ENCODE data around the gene PHC2. TPM values are rescaled to one million over a fixed set of nuclear protein-coding genes. Genes with fewer than 3 reads are reported as not detected.
A peak's percentile ranks its signal among the peaks of the same experiment; 100 is the strongest.
"Not testable (repeated sequence)": the region's sequence is repeated elsewhere in the genome, so short reads cannot be mapped to it uniquely, and the experiment has no call there.

Gene PHC2
- polyA plus RNA-seq, 1 donor: 58.2 TPM

GRCh38 chr1:33296824-33297223 is 134.1 kb downstream of the PHC2 start:
- Histone ChIP-seq H3K27ac (ENCODE audit: low read length) (no peak overlapping the region), H3K36me3 (ENCODE audit: control insufficient read depth, insufficient read depth, low read length) (peaks cover 61% of the 10 kb centered on the region), H3K4me3 (ENCODE audit: low read length) (no peak overlapping the region), H3K27me3 (ENCODE audit: control insufficient read depth, insufficient read depth, low read length) (no peaks in the 10 kb centered on the region), H3K4me1 (ENCODE audit: control insufficient read depth, insufficient read depth, low read length) (peaks cover 7% of the 10 kb centered on the region), H3K9me3 (ENCODE audit: control insufficient read depth, low read depth, low read length) (peaks cover 2% of the 10 kb centered on the region)
- peak in 1 of 2 donors; percentile 22 for DNase-seq
- WGBS (ENCODE audit: insufficient coverage, low lambda C conversion rate): no CpG with 5 or more reads among the region's 4 CpGs

GRCh38 chr1:33296082-33296458 is 134.8 kb downstream of the PHC2 start:
- Histone ChIP-seq H3K27me3 (ENCODE audit: control insufficient read depth, insufficient read depth, low read length) (no peaks in the 10 kb centered on the region), H3K27ac (ENCODE audit: low read length) (no peak overlapping the region), H3K4me1 (ENCODE audit: control insufficient read depth, insufficient read depth, low read length) (peaks cover 7% of the 10 kb centered on the region), H3K4me3 (ENCODE audit: low read length) (no peak overlapping the region), H3K9me3 (ENCODE audit: control insufficient read depth, low read depth, low read length) (peaks cover 2% of the 10 kb centered on the region), H3K36me3 (ENCODE audit: control insufficient read depth, insufficient read depth, low read length) (peaks cover 59% of the 10 kb centered on the region)
- no peak for DNase-seq
- no CpG with 5 or more reads among the region's 9 CpGs for WGBS (ENCODE audit: insufficient coverage, low lambda C conversion rate)

- Histone ChIP-seq H3K36me3 (ENCODE audit: control insufficient read depth, insufficient read depth, low read length) (peaks cover 55% of the 10 kb centered on the region), H3K4me1 (ENCODE audit: control insufficient read depth, insufficient read depth, low read length) (peaks cover 6% of the 10 kb centered on the region), H3K27ac (ENCODE audit: low read length) (no peak overlapping the region), H3K9me3 (ENCODE audit: control insufficient read depth, low read depth, low read length) (peaks cover 2% of the 10 kb centered on the region), H3K4me3 (ENCODE audit: low read length) (no peak overlapping the region), H3K27me3 (ENCODE audit: control insufficient read depth, insufficient read depth, low read length) (no peaks in the 10 kb centered on the region)
- WGBS (ENCODE audit: insufficient coverage, low lambda C conversion rate): no CpG with 5 or more reads among the region's 12 CpGs
- DNase-seq: peak; percentile 74 to 81
Measured at GRCh38 chr1:33295450-33296081, 135.3 kb downstream of the PHC2 start.

GRCh38 chr1:33295023-33295422 is 135.9 kb downstream of the PHC2 start:
- no CpG with 5 or more reads among the region's 15 CpGs for WGBS (ENCODE audit: insufficient coverage, low lambda C conversion rate)
- H3K36me3 ChIP-seq (ENCODE audit: control insufficient read depth, insufficient read depth, low read length): peaks cover 54% of the 10 kb centered on the region

GRCh38 chr1:33294071-33295010 is 136.6 kb downstream of the PHC2 start:
- WGBS (ENCODE audit: insufficient coverage, low lambda C conversion rate): no CpG with 5 or more reads among the region's 13 CpGs
- H3K4me1 ChIP-seq (ENCODE audit: control insufficient read depth, insufficient read depth, low read length): peaks cover 3% of the 10 kb centered on the region
- no peaks in the 10 kb centered on the region for H3K27me3 ChIP-seq (ENCODE audit: control insufficient read depth, insufficient read depth, low read length)
- DNase-seq: no peak
- H3K27ac ChIP-seq (ENCODE audit: low read length): no peak overlapping the region
- no peak overlapping the region for H3K4me3 ChIP-seq (ENCODE audit: low read length)
- peaks cover 55% of the 10 kb centered on the region for H3K36me3 ChIP-seq (ENCODE audit: control insufficient read depth, insufficient read depth, low read length)
- peaks cover 2% of the 10 kb centered on the region for H3K9me3 ChIP-seq (ENCODE audit: control insufficient read depth, low read depth, low read length)

More at GRCh38 chr1:33295023-33295422, 135.9 kb downstream of the PHC2 start:
- Histone ChIP-seq H3K9me3 (ENCODE audit: control insufficient read depth, low read depth, low read length) (peaks cover 2% of the 10 kb centered on the region), H3K4me3 (ENCODE audit: low read length) (no peak overlapping the region), H3K27me3 (ENCODE audit: control insufficient read depth, insufficient read depth, low read length) (no peaks in the 10 kb centered on the region), H3K4me1 (ENCODE audit: control insufficient read depth, insufficient read depth, low read length) (peaks cover 3% of the 10 kb centered on the region), H3K27ac (ENCODE audit: low read length) (no peak overlapping the region)
- DNase-seq: no peak

- H3K4me1 ChIP-seq (ENCODE audit: control insufficient read depth, insufficient read depth, low read length): peaks cover 3% of the 10 kb centered on the region
- no peak for DNase-seq
- H3K4me3 ChIP-seq (ENCODE audit: low read length): no peak overlapping the region
- WGBS (ENCODE audit: insufficient coverage, low lambda C conversion rate): 82% methylated on average over 2 of the region's 13 CpGs
- H3K27me3 ChIP-seq (ENCODE audit: control insufficient read depth, insufficient read depth, low read length): no peaks in the 10 kb centered on the region
- H3K9me3 ChIP-seq (ENCODE audit: control insufficient read depth, low read depth, low read length): no peaks in the 10 kb centered on the region
- H3K27ac ChIP-seq (ENCODE audit: low read length): no peak overlapping the region
- H3K36me3 ChIP-seq (ENCODE audit: control insufficient read depth, insufficient read depth, low read length): peaks cover 50% of the 10 kb centered on the region
Measured at GRCh38 chr1:33292726-33293340, 138.1 kb downstream of the PHC2 start.

GRCh38 chr1:33290615-33291014 is 140.3 kb downstream of the PHC2 start:
- H3K36me3 ChIP-seq (ENCODE audit: control insufficient read depth, insufficient read depth, low read length): peaks cover 50% of the 10 kb centered on the region
- not testable (repeated sequence) for DNase-seq; H3K4me3 ChIP-seq (ENCODE audit: low read length); H3K9me3 ChIP-seq (ENCODE audit: control insufficient read depth, low read depth, low read length); H3K27ac ChIP-seq (ENCODE audit: low read length); H3K27me3 ChIP-seq (ENCODE audit: control insufficient read depth, insufficient read depth, low read length); H3K4me1 ChIP-seq (ENCODE audit: control insufficient read depth, insufficient read depth, low read length)
- WGBS (ENCODE audit: insufficient coverage, low lambda C conversion rate): no CpG with 5 or more reads among the region's 2 CpGs

- Histone ChIP-seq H3K36me3 (ENCODE audit: control insufficient read depth, insufficient read depth, low read length) (peaks cover 48% of the 10 kb centered on the region), H3K9me3 (ENCODE audit: control insufficient read depth, low read depth, low read length) (no peaks in the 10 kb centered on the region), H3K27ac (ENCODE audit: low read length) (no peak overlapping the region), H3K27me3 (ENCODE audit: control insufficient read depth, insufficient read depth, low read length) (no peaks in the 10 kb centered on the region), H3K4me1 (ENCODE audit: control insufficient read depth, insufficient read depth, low read length) (no peaks in the 10 kb centered on the region), H3K4me3 (ENCODE audit: low read length) (no peak overlapping the region)
- DNase-seq: no peak
- no CpG with 5 or more reads among the region's 3 CpGs for WGBS (ENCODE audit: insufficient coverage, low lambda C conversion rate)
Measured at GRCh38 chr1:33289858-33290154, 141.1 kb downstream of the PHC2 start.

GRCh38 chr1:33288976-33289857 is 141.7 kb downstream of the PHC2 start:
- DNase-seq: no peak
- 100% methylated on average over 1 of the region's 16 CpGs for WGBS (ENCODE audit: insufficient coverage, low lambda C conversion rate)
- Histone ChIP-seq H3K9me3 (ENCODE audit: control insufficient read depth, low read depth, low read length) (no peaks in the 10 kb centered on the region), H3K36me3 (ENCODE audit: control insufficient read depth, insufficient read depth, low read length) (peaks cover 42% of the 10 kb centered on the region), H3K4me1 (ENCODE audit: control insufficient read depth, insufficient read depth, low read length) (no peaks in the 10 kb centered on the region), H3K27me3 (ENCODE audit: control insufficient read depth, insufficient read depth, low read length) (no peaks in the 10 kb centered on the region), H3K4me3 (ENCODE audit: low read length) (no peak overlapping the region), H3K27ac (ENCODE audit: low read length) (no peak overlapping the region)

GRCh38 chr1:33287317-33287716 is 143.6 kb downstream of the PHC2 start:
- no peaks in the 10 kb centered on the region for H3K27me3 ChIP-seq (ENCODE audit: control insufficient read depth, insufficient read depth, low read length)
- H3K27ac ChIP-seq (ENCODE audit: low read length): no peak overlapping the region
- peaks cover 43% of the 10 kb centered on the region for H3K36me3 ChIP-seq (ENCODE audit: control insufficient read depth, insufficient read depth, low read length)
- H3K9me3 ChIP-seq (ENCODE audit: control insufficient read depth, low read depth, low read length): no peaks in the 10 kb centered on the region
- WGBS (ENCODE audit: insufficient coverage, low lambda C conversion rate): no CpG with 5 or more reads among the region's 2 CpGs
- no peak for DNase-seq
- H3K4me3 ChIP-seq (ENCODE audit: low read length): no peak overlapping the region
- no peaks in the 10 kb centered on the region for H3K4me1 ChIP-seq (ENCODE audit: control insufficient read depth, insufficient read depth, low read length)

Measured in large intestine (tissue), 3 donors.